ENCODE data around the gene NDUFAB1.
"Not testable (repeated sequence)": the region's sequence is repeated elsewhere in the genome, so short reads cannot be mapped to it uniquely, and the experiment has no call there.

The NDUFAB1 gene
- total RNA-seq: 12.6 to 15.0 (median 13.3) reads per million in 4 donors

- DNase-seq: peak; percentile 80 to 89 (median 86)
Observed at GRCh38 chr16:23595951-23596720, at the start of gene NDUFAB1. NDUFAB1 (minus strand) TSS chr16:23596316; CDS start chr16:23596290, 26 bp downstream.

- no peak for DNase-seq
Observed at GRCh38 chr16:23642246-23642774, 46.2 kb upstream of the NDUFAB1 start.

- peak; percentile 75 to 92 (median 79) for DNase-seq
Observed at GRCh38 chr16:23640931-23641765, 45.0 kb upstream of the NDUFAB1 start, which contains the start of the genes DCTN5 and PALB2. DCTN5 (plus strand) TSS chr16:23641466; CDS start chr16:23641543, 77 bp downstream. PALB2 (minus strand) TSS chr16:23641310; CDS start chr16:23641157, 153 bp downstream.

DNA sequence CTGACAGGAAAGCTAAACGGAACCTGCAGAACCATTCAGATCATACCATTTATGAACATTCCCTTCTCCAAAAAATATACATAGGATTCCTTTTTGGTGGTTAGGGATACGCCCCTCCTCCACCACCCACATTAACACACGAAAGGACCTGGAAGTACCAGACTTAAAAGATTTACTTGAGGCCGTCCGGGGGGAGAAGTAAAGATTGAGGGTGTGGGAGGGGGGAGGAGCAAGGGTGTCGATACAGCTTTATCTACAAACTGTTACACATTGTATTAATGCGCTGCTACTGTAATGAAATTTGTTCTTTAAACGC lies 44.5 kb upstream of the NDUFAB1 start:
- DNase-seq: no peak

GRCh38 chr16:23635958-23636357 lies 39.8 kb upstream of the NDUFAB1 start:
- DNase-seq: no peak

DNA sequence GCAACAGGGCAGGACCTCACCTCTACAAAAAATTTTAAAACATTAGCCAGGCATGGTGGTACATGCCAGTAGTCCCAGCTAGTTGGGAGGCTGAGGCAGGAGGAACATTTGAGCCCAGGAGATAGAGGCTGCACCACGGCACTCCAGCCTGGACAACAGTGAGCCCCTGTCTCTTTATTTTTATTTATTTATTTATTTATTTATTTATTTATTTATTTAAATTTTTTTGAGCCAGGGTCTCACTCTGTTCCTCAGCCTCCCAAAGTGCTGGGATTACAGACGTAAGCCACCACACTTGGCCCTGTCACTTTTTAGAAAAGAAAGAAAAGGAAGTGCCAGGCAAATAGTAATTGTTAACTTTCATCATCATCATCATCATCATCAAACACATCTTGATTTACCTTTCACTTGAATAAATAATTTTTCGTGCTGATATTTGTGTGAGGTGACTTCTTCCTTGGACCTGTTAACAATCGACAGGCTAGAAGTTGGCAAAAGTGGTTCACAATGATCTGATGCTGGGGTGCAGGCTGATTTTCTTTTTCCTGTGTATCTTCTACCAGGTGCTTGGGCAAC lies 38.4 kb upstream of the NDUFAB1 start:
- DNase-seq: no peak

GRCh38 chr16:23631874-23632273 lies 35.8 kb upstream of the NDUFAB1 start:
- not testable (repeated sequence) for DNase-seq

DNA sequence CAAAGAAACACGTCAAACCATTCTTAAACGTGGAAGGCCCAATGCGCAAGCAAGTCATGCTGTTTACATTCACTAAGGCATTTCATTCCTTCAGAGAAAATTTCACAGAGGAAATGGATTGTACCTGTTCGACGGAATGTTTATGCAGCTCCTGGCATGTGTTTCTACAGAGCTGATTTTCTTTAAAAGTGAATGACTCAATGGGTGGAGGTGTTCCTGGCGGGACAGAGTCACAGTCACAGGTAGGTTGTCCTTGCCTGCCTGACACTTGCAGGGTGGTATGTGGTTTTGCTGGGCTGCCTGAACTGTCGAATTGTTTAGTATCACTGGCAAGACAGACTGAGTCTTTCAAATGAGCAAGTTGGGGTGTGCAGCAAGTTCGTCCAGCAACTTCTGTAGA lies 33.4 kb upstream of the NDUFAB1 start:
- no peak for DNase-seq

DNA sequence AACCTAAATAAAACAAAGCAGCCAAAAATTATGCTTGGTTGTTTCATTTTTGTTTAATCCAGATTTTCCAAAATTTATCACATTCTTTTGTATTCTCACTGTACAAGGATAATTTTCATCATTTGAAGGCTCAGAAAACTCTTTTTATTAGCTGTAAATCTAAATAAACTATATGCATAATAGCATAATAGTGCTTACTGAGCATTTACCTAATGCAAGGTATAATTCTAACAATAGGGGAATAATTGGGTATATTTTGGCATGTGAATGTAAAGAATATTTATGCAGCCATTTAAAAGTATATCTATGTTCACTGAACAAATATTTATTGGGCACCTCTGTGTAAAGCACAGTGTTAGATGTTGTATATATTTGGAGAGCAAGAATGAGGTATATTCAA lies 28.0 kb upstream of the NDUFAB1 start:
- no peak for DNase-seq

GRCh38 chr16:23615805-23616204 lies 19.7 kb upstream of the NDUFAB1 start:
- no peak for DNase-seq

DNA sequence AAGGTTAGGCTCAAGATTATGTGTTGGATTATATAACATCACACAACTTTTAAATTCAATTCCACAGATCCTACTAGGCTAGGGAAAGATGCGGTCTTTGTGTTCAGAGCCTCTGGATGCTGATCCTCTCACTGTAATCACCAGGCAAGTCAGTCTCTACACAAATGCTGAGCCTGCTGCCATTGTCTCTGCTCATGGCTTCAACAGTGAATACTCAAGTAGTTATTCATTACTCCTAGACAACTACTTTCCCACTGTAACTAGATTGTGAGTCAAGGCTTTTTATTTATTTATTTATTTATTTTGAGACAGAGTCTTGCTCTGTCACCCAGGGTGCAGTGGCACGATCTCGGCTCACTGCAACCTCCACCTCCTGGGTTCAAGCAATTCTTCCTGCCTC lies 15.8 kb upstream of the NDUFAB1 start:
- DNase-seq: no peak

GRCh38 chr16:23610905-23611304 lies 14.8 kb upstream of the NDUFAB1 start:
- not testable (repeated sequence) for DNase-seq

GRCh38 chr16:23609929-23610328 lies 13.8 kb upstream of the NDUFAB1 start:
- no peak for DNase-seq

DNA sequence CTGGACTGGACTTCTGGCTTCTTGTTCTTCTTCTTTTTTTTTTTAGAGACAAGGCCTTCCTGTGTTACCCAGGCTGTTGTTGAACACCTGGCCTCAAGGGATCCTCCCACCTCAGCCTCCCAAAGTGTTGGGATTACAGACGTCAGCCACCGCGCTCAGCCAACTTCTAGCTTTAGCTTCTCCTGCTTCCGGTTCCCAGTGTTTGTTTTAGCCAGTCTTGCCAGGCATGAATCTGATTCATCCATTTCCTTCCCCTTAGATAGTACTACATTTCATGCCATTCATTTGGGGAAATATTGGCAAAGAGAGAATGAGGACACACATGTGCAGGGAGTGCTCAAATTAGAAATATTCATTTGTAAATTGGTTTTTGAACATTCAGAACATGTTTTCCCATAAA lies 12.1 kb upstream of the NDUFAB1 start:
- no peak for DNase-seq

DNA sequence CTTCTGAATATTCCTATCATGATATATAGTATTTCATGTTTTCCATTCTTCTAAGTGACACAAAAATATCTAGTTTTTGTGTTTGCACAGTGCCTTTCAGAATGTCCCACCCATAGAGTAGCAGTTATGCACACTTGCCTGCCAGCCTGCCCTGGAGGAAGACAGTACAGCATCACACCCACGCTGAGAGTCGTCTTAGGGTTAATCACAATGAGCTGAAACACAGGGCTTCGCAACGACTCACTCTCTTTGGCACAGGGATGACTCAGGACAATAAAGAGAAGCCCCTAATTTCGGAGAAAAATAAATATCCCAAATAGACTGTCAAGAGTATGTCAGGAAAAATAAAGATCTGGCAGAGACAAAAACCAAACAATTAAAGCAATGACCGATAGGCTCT lies 11.6 kb upstream of the NDUFAB1 start:
- no peak for DNase-seq

GRCh38 chr16:23597003-23597756 lies 1.1 kb upstream of the NDUFAB1 start:
- peak in 1 of 5 donors; percentile 29 for DNase-seq

DNA sequence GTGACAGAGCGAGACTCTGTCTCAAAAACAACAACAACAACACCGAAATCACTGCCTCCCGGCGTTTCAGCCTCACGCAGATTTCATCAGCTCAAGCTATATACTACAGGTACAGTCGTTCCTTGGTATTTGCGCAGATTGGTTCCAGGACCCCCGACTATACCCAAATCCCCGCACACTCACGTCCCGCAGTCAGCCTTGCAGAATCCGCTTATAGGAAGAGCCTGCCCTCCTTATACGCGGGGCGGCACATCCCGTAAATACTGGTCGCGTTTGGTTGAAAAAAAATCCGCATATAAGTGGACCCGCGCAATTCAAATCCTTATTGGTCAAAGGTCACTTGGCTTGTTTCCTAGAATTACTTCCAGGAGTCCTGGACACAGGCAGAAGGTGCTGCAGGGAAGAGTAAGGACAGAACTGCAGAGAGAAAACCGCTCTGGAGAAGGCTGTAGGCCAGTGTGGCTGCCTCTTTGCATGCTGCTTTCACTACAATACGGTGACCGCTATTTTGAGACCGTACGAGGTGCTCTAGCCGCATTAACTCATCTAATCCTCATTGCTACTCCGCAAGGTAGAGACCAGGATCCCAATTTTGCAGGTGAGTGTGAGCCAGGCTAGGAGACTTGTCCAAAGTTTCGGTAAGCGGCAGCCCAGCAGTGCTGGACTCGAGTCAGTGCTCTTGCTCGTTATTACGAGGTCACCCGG lies 718 bp downstream of the NDUFAB1 start:
- DNase-seq: peak in 1 of 5 donors; percentile 4

- no peak for DNase-seq
Observed at GRCh38 chr16:23594186-23594585, 1.9 kb downstream of the NDUFAB1 start.

DNA sequence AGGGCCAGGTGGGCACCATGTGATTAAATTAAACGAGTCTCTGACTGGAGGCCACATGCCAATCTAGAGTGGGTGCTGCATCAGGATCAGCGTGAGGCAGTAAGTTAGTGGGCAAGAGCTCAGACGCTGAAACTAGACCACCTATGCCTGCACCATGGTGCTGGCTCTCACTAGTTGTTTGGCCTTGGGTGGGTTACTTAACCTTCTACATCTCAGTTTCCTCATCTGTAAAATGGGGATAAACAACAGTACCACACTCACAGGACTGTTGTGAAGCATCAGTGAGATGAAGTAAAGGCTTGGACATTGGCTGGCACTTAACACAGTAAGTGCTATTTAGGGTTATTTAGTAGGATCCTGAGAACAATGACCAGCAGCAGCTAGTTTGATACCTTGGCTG lies 5.9 kb downstream of the NDUFAB1 start:
- DNase-seq: no peak

DNA sequence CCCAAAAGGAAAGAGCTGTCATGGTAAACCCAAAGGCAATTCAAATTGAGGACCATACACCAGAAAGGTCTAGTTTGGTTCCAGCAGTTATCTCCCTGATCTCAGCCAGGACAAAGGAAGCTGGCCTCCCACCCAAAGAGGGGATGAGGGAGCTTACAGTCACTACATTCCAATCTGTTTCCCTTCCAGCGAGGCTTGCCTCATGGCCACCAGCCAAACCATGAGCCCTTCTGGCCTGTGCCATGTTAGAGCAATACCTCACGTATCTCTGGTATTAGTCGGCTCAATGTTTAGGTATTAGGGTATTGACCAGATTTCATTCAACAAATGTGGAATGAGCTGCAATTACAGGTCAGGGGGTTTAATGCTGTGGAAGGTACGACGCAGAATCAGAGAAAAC lies 8.4 kb downstream of the NDUFAB1 start:
- DNase-seq: no peak

DNA sequence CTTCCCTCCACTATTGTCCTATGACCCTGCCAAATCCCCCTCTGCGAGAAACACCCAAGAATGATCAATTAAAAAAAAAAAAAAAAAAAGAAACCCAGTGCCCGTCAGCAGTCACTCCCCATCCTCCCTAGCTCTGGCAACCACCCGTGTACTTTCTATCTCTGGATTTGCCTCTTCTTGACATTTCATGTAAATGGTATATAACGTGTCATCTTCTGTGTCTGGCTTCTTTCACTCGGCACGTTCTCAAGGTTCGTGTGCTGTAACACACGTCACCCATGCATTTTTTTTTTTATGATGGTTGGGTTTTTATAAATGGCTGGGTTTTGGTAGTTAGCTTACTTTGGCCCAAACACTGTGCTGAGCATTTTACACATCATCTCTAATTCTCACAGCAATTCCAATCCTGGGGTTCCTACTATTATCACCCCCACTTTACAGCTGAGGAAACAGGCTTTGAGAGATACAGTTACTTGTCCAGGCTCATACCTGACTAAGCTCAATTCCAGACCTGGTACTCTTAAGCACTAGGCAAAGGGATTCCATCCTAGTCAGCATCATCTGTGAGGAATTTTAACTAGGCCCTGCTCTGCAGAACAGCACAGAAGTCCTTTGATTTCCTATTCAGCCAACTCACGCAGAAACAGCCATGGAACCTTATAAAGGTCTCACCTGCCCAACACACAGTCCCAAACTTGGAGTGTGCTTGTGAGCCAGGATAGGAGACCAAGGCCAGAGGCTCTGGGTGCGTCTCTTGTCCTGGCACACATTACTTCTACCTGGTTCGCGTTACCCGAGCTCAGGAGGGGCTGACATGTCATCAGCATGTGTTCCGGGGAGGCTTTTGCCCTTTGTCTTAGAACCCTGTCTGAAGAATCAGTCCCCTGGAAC lies 11.7 kb downstream of the NDUFAB1 start:
- DNase-seq: no peak
